T47D (cell line): ENCODE results near the gene CTIF.

Experiments
- DNase-seq, 2 experiments: peaks; one replicate each; pipeline versions ENCODE4 v3.0.0 to v3.0.0-alpha.2; 2011 to 2012; ENCODE audit warnings: low read depth in 1 of 2, low spot score in 1 of 2
- JUND ChIP-seq: IDR thresholded peaks from 2 replicates; pipeline ENCODE4 v1.6.1; 2012; ENCODE audit warnings: low read depth
- in situ Hi-C: cut with HindIII; loops from 2 replicates; pipeline ENCODE4 v1.10.0; 2016; ENCODE audit warnings: low sequenced_read_pairs, low pct_unique_long_range_greater_than_20kb

Gene CTIF

GRCh38 chr18:48592540-48593171 lies 53.8 kb downstream of the CTIF start:
- in situ Hi-C loops = no loop called here
- no peak for DNase-seq
- TF ChIP-seq JUND = no peak

GRCh38 chr18:48594471-48595094 lies 55.8 kb downstream of the CTIF start:
- in situ Hi-C loops = no loop called here
- no peak for TF ChIP-seq JUND
- peak in 1 of 2 experiments; percentile 16 for DNase-seq

- in situ Hi-C loops = no loop called here
- TF ChIP-seq JUND = no peak
- no peak for DNase-seq
These were observed 56.9 kb downstream of the CTIF start for GRCh38 chr18:48595703-48596218.

- no peak for TF ChIP-seq JUND
- DNase-seq = no peak
- in situ Hi-C loops = no loop called here
These were observed 58.3 kb downstream of the CTIF start for GRCh38 chr18:48597110-48597509.

GRCh38 chr18:48597671-48598070 lies 58.8 kb downstream of the CTIF start:
- TF ChIP-seq JUND = no peak
- in situ Hi-C loops = no loop called here
- DNase-seq = no peak

GRCh38 chr18:48599391-48599790 lies 60.6 kb downstream of the CTIF start:
- no peak for TF ChIP-seq JUND
- in situ Hi-C loops = no loop called here
- no peak for DNase-seq

GRCh38 chr18:48600046-48600445 lies 61.2 kb downstream of the CTIF start:
- in situ Hi-C loops = no loop called here

GRCh38 chr18:48600456-48601090 lies 61.7 kb downstream of the CTIF start:
- no peak for TF ChIP-seq JUND
- in situ Hi-C loops = no loop called here
- DNase-seq = no peak

More at GRCh38 chr18:48600046-48600445, 61.2 kb downstream of the CTIF start:
- no peak for DNase-seq
- no peak for TF ChIP-seq JUND

- no peak for TF ChIP-seq JUND
- DNase-seq = no peak
- in situ Hi-C loops = no loop called here
These were observed 62.5 kb downstream of the CTIF start for GRCh38 chr18:48601343-48601742.

GRCh38 chr18:48602759-48603390 lies 64.0 kb downstream of the CTIF start:
- DNase-seq = no peak
- TF ChIP-seq JUND = no peak
- in situ Hi-C loops = no loop called here

- DNase-seq = peak in 1 of 2 experiments; percentile 10
- in situ Hi-C loops = no loop called here
- no peak for TF ChIP-seq JUND
These were observed 66.6 kb downstream of the CTIF start for GRCh38 chr18:48605408-48605845.

- TF ChIP-seq JUND = no peak
- in situ Hi-C loops = no loop called here
- DNase-seq = peak in 1 of 2 experiments; percentile 39
These were observed 68.5 kb downstream of the CTIF start for GRCh38 chr18:48607056-48607984.
